ENCODE measurements around the gene BMP6. TPM values are rescaled to one million over a fixed set of nuclear protein-coding genes. Genes with fewer than 3 reads are reported as not detected.

BMP6 gene
- polyA plus RNA-seq, 1 donor from 2014 or later = 2.4 TPM

DNA sequence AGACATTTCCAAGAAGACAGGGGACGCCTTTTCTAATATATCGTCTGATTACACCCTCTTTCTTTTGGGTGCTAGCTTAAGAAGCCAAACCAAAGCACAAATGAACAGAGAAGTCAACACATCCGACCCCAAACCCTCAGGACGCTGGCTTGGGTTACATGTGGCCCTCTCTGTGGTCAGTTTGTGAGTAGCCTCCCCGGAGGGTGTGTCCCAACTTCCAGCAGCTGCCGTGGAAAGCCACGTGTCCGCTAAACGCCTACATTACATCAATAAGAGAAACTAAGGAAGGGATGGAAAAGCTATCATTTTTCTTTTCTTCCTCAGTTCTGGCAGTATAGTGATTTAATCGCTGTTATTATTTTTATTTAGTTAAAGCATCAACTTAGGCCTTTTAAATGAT, 487 bp upstream of the BMP6 start:
- H3K27ac ChIP-seq (ENCODE audit: low read length) = no peak overlapping the region
- no peaks in the 10 kb centered on the region for H3K9me3 ChIP-seq (ENCODE audit: low read length)
- H3K36me3 ChIP-seq (ENCODE audit: insufficient read depth, low read length) = no peaks in the 10 kb centered on the region
- TF ChIP-seq EZH2 (IDR thresholded peaks at IDR 0.05; ENCODE audit: borderline replicate concordance, insufficient read depth, low read length, poor library complexity, severe bottlenecking) (no peak), POLR2AphosphoS5 (IDR thresholded peaks at IDR 0.05) (no peak), MXI1 (conservative IDR thresholded peaks at IDR 0.05; ENCODE audit: poor library complexity, severe bottlenecking) (no peak), TAF1 (IDR thresholded peaks at IDR 0.05; ENCODE audit: low read depth) (no peak)
- no peaks in the 10 kb centered on the region for H3F3A ChIP-seq (ENCODE audit: insufficient read depth, low read length, poor library complexity, severe bottlenecking)
- H3K9me2 ChIP-seq (ENCODE audit: insufficient read depth, low read length) = no peaks in the 10 kb centered on the region
- H2AFZ ChIP-seq (ENCODE audit: low read depth, low read length) = no peak overlapping the region
- H3K4me3 ChIP-seq (ENCODE audit: low read length) = peak overlapping the region; percentile 89
- H3K27me3 ChIP-seq (ENCODE audit: insufficient read depth, low read depth, low read length) = peaks cover 68% of the 10 kb centered on the region
- H4K20me1 ChIP-seq (ENCODE audit: insufficient read depth) = no peaks in the 10 kb centered on the region
- H3K79me2 ChIP-seq (replicated peaks; ENCODE audit: insufficient read depth, low read length) = no peaks in the 10 kb centered on the region
- H3K4me2 ChIP-seq (ENCODE audit: low read length) = peak overlapping the region; percentile 60
- no peak overlapping the region for H3K9ac ChIP-seq (ENCODE audit: low read length)

DNA sequence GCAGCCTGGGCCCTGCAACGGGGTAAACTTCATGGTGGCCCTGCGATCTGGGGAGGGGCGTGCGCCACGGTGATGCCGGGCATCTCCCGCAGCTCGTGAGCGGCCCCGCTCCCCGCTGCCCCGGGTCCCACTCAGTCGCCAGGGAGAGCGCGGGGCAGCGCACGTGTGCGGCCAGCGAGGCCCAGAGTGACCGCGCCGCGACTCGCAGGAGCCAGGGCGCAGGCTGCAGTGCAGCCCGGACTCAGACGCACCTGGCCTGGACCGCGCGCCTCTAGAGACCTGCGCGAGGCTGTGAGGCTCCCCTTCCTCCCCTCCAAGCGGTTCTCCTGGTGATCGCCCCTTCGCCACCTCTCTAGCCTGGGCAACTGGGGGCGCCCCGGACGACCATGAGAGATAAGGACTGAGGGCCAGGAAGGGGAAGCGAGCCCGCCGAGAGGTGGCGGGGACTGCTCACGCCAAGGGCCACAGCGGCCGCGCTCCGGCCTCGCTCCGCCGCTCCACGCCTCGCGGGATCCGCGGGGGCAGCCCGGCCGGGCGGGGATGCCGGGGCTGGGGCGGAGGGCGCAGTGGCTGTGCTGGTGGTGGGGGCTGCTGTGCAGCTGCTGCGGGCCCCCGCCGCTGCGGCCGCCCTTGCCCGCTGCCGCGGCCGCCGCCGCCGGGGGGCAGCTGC, 652 bp downstream of the BMP6 start:
- Histone ChIP-seq H3K27me3 (ENCODE audit: insufficient read depth, low read depth, low read length) (peaks cover 71% of the 10 kb centered on the region), H3K9ac (ENCODE audit: low read length) (peak overlapping the region; percentile 59)

DNA sequence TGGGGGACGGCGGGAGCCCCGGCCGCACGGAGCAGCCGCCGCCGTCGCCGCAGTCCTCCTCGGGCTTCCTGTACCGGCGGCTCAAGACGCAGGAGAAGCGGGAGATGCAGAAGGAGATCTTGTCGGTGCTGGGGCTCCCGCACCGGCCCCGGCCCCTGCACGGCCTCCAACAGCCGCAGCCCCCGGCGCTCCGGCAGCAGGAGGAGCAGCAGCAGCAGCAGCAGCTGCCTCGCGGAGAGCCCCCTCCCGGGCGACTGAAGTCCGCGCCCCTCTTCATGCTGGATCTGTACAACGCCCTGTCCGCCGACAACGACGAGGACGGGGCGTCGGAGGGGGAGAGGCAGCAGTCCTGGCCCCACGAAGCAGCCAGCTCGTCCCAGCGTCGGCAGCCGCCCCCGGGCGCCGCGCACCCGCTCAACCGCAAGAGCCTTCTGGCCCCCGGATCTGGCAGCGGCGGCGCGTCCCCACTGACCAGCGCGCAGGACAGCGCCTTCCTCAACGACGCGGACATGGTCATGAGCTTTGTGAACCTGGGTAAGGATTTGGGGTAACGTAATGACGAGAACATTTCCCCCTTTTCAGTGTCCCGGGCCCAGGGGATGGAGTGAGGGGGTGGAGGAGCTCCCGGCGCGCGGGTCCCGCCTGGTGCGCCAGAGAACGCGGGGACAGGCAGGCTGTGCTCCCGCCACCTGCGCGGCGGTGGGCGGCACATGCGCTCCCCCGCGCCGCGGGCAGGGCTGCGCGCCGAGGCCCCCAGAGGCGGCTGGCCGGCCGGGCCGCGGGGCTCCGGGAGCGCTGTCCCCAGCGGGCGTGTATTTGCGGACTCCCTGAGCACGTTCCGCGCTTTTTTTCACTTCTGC, 1.4 kb downstream of the BMP6 start:
- Histone ChIP-seq H3K9me3 (ENCODE audit: low read length) (no peaks in the 10 kb centered on the region), H3K4me3 (ENCODE audit: low read length) (peak overlapping the region; percentile 82), H3K79me2 (replicated peaks; ENCODE audit: insufficient read depth, low read length) (no peaks in the 10 kb centered on the region), H3K9me2 (ENCODE audit: insufficient read depth, low read length) (no peaks in the 10 kb centered on the region), H3K27me3 (ENCODE audit: insufficient read depth, low read depth, low read length) (peaks cover 71% of the 10 kb centered on the region), H3K36me3 (ENCODE audit: insufficient read depth, low read length) (no peaks in the 10 kb centered on the region), H2AFZ (ENCODE audit: low read depth, low read length) (peak overlapping the region; percentile 11), H3K27ac (ENCODE audit: low read length) (no peak overlapping the region), H3F3A (ENCODE audit: insufficient read depth, low read length, poor library complexity, severe bottlenecking) (no peaks in the 10 kb centered on the region), H4K20me1 (ENCODE audit: insufficient read depth) (no peaks in the 10 kb centered on the region), H3K4me2 (ENCODE audit: low read length) (peak overlapping the region; percentile 66), H3K9ac (ENCODE audit: low read length) (peak overlapping the region; percentile 59)
- TF ChIP-seq EP300 (conservative IDR thresholded peaks at IDR 0.05; ENCODE audit: poor library complexity, severe bottlenecking) (no peak), EZH2 (IDR thresholded peaks at IDR 0.05; ENCODE audit: borderline replicate concordance, insufficient read depth, low read length, poor library complexity, severe bottlenecking) (no peak), MXI1 (conservative IDR thresholded peaks at IDR 0.05; ENCODE audit: poor library complexity, severe bottlenecking) (no peak), SMC3 (conservative IDR thresholded peaks at IDR 0.05; ENCODE audit: poor library complexity) (peak; percentile 23), RAD21 (conservative IDR thresholded peaks at IDR 0.05) (no peak), TAF1 (IDR thresholded peaks at IDR 0.05; ENCODE audit: low read depth) (no peak), POLR2AphosphoS5 (IDR thresholded peaks at IDR 0.05) (peak; percentile 40)
- TF ChIP-seq, protein P1, sequence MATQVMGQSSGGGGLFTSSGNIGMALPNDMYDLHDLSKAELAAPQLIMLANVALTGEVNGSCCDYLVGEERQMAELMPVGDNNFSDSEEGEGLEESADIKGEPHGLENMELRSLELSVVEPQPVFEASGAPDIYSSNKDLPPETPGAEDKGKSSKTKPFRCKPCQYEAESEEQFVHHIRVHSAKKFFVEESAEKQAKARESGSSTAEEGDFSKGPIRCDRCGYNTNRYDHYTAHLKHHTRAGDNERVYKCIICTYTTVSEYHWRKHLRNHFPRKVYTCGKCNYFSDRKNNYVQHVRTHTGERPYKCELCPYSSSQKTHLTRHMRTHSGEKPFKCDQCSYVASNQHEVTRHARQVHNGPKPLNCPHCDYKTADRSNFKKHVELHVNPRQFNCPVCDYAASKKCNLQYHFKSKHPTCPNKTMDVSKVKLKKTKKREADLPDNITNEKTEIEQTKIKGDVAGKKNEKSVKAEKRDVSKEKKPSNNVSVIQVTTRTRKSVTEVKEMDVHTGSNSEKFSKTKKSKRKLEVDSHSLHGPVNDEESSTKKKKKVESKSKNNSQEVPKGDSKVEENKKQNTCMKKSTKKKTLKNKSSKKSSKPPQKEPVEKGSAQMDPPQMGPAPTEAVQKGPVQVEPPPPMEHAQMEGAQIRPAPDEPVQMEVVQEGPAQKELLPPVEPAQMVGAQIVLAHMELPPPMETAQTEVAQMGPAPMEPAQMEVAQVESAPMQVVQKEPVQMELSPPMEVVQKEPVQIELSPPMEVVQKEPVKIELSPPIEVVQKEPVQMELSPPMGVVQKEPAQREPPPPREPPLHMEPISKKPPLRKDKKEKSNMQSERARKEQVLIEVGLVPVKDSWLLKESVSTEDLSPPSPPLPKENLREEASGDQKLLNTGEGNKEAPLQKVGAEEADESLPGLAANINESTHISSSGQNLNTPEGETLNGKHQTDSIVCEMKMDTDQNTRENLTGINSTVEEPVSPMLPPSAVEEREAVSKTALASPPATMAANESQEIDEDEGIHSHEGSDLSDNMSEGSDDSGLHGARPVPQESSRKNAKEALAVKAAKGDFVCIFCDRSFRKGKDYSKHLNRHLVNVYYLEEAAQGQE (IDR thresholded peaks at IDR 0.05; ENCODE audit: borderline replicate concordance) = no peak
- TF ChIP-seq, protein P2, sequence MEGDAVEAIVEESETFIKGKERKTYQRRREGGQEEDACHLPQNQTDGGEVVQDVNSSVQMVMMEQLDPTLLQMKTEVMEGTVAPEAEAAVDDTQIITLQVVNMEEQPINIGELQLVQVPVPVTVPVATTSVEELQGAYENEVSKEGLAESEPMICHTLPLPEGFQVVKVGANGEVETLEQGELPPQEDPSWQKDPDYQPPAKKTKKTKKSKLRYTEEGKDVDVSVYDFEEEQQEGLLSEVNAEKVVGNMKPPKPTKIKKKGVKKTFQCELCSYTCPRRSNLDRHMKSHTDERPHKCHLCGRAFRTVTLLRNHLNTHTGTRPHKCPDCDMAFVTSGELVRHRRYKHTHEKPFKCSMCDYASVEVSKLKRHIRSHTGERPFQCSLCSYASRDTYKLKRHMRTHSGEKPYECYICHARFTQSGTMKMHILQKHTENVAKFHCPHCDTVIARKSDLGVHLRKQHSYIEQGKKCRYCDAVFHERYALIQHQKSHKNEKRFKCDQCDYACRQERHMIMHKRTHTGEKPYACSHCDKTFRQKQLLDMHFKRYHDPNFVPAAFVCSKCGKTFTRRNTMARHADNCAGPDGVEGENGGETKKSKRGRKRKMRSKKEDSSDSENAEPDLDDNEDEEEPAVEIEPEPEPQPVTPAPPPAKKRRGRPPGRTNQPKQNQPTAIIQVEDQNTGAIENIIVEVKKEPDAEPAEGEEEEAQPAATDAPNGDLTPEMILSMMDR (IDR thresholded peaks at IDR 0.05; ENCODE audit: poor library complexity, severe bottlenecking) = peak; percentile 13

More for the DNA sequence above, 652 bp downstream of the BMP6 start:
- Histone ChIP-seq H3K9me2 (ENCODE audit: insufficient read depth, low read length) (no peaks in the 10 kb centered on the region), H3K9me3 (ENCODE audit: low read length) (no peaks in the 10 kb centered on the region), H3K4me2 (ENCODE audit: low read length) (peak overlapping the region; percentile 60), H3K79me2 (replicated peaks; ENCODE audit: insufficient read depth, low read length) (no peaks in the 10 kb centered on the region), H4K20me1 (ENCODE audit: insufficient read depth) (no peaks in the 10 kb centered on the region), H3K36me3 (ENCODE audit: insufficient read depth, low read length) (no peaks in the 10 kb centered on the region), H3K27ac (ENCODE audit: low read length) (no peak overlapping the region), H2AFZ (ENCODE audit: low read depth, low read length) (no peak overlapping the region), H3K4me3 (ENCODE audit: low read length) (peak overlapping the region; percentile 89), H3F3A (ENCODE audit: insufficient read depth, low read length, poor library complexity, severe bottlenecking) (no peaks in the 10 kb centered on the region)
- TF ChIP-seq MXI1 (conservative IDR thresholded peaks at IDR 0.05; ENCODE audit: poor library complexity, severe bottlenecking) (peak; percentile 22), EP300 (conservative IDR thresholded peaks at IDR 0.05; ENCODE audit: poor library complexity, severe bottlenecking) (no peak)

Measured in neural cell (in vitro differentiated cells).